GM15510 (cell line): ENCODE measurements around the gene INTS15.

Experiments
- POLR2A ChIP-seq: IDR thresholded peaks from 3 replicates; pipeline ENCODE4 v1.6.1; 2011; ENCODE audit warnings: borderline replicate concordance; ENCODE audit not compliant: insufficient read length; ENCODE audit errors: extremely low read depth

Gene INTS15

GRCh38 chr7:6607651-6608051 lies 17.8 kb downstream of the INTS15 start:
- TF ChIP-seq POLR2A = no peak

GRCh38 chr7:6608081-6608480 lies 18.3 kb downstream of the INTS15 start:
- no peak for TF ChIP-seq POLR2A

GRCh38 chr7:6608794-6609193 lies 19.0 kb downstream of the INTS15 start:
- TF ChIP-seq POLR2A = no peak

GRCh38 chr7:6612819-6613218 lies 23.0 kb downstream of the INTS15 start:
- TF ChIP-seq POLR2A = no peak

DNA sequence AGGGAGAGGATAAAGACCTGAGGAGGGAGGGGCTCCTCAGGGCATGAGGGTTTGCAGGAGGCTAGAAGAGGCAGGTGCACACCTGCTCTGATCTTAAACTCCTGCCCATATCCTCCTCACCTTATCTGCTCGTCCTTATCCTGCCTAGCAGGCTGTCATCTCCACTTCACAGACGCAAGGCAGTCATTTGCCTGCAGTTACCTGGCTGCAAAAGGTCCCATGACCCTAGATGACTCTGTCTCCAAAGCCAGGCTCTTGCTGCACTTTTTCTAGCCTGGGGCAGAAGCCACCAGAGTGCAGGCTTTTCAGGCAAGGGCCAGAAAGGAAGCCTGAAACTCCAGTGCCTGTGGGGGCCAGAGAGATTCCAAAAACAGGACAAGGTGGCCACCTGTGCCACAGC lies 23.9 kb downstream of the INTS15 start:
- TF ChIP-seq POLR2A = no peak

DNA sequence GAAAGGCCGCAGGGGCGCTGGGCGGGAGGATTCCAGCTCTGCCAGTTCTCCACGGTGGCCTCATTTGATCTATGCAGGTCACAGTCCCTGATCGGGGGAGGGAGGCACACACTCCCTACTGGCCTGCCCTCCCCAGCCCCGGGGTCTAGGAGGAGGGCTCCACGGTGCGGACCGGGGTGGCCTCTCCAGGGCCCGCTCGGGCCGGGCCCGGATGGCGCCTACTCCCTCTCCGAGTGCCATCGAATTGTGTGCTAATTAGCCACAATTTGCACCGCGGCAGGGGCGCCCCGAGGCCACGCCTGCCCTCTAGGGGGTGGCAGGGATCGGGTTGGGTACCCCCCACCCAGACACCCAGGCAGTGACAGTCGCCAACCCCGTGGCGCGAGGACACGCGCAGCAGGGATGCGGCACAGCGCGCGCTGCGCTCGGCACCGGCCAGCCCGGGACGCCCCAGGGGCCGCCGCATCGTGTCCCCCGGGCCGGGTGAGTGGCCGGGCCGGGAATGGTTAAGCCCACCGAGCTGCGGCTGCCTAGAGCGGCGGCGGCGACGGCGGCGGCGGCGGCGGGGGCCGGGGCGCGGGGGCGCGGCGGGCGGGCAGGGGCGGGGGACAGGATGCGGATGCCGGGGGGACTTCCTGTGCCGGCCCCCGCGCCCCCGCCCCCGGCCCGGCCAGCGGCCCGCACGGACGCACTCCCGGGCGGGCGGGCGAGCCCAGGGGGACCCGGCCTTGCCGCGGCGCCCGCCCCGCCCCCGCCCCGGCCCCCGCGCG lies 25.3 kb downstream of the INTS15 start, which contains the start of gene ZNF853:
Gene ZNF853 (plus strand): TSS at position 658 of the 770 bp plus-strand sequence. CDS start 565 bp downstream, outside the sequence.
- TF ChIP-seq POLR2A = no peak

DNA sequence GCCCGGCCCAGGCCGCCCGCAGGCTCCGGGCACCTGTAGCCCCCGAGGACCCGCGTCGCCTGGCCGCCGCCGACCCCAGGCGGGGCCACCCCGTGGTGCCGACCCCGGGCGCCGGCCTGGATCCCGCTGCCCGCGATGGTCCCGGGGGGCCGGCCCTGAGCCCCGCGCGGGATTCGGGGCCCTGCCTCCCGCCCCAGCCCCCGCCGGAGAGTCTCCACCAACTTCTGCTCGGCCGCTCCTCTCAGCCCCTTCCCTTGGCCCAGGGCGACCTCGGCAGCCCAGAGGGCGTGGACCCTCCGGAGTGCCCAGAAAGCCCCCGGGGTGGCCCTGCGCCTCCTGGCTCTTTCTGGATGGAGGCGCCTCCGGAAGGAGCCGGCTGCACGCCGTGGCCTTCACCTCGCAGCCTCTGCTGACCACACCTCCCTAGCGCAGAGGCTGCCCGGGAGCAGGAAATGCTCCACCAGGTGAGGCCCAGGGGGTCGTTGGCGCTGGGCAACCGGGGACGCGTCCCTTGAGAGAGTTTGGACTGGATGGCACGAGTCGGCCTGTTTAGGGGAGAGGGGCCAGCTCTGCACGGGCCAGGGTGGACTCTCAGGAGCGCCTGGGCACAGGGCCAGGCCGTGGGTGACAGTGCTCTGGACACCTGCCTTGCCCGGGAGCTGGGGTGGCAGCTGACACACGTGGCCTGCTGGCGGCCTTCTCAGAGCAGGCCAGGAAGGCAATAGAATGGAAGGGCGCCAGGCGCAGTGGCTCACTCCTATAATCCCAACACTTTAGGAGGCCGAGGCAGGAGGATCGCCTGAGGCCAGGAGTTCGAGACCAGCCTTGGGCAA lies 26.1 kb downstream of the INTS15 start:
- no peak for TF ChIP-seq POLR2A

DNA sequence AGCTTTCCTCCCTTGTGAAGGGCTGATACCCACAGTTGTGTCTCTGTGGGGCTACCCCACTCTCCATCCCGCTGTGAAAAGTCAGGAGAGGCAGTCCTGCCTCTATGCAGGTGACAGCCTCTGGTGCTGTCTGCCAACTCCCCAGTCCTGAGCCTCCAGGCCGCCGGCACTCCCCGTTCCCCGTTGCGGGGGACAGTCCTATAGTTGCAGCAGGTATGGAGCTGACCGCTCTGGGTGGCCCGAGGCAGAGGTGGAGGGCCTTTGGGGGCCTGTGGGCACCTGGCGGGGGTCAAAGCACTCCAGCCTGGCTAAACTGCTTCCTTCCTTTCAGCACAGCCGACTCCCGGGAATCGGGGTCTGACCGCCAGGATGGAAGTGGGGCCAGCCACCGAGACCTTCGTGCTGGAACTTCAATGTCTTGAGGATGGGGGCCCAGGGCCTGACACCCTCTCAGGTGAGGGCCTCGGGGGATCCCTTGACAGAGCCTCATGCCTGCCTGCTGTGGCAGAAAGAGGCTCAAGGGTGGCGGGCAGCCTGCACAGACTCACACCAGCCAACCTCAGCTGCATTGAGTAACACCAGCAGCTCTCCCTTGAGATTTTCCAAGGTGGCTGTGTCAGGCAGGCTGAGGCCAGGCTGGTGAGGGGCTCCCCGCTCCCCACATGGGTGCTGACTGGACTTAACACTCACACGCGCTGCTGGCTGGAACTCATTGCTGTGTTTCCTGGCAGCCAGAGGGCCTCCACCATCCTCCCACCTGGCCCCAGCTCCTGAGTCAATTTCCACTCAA lies 27.2 kb downstream of the INTS15 start:
- TF ChIP-seq POLR2A = no peak

DNA sequence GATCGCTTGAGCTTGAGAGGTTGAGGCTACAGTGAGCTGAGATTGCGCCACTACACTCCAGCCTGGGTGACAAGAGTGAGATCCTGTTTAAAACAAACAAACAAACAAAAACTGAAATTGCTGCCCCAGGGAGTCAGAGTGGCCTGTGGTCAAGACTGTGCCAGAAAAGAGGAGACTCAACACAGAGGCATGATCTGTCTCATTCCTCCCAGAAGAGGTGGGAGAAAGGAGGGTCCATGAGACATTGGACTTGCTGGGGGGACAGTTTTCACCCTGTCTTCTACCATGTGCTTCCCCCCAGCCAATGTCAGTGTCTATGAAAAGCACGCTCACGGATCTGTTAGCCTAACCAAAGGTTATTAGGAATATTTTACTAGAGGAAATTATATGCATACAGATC lies 28.8 kb downstream of the INTS15 start:
- TF ChIP-seq POLR2A = no peak

DNA sequence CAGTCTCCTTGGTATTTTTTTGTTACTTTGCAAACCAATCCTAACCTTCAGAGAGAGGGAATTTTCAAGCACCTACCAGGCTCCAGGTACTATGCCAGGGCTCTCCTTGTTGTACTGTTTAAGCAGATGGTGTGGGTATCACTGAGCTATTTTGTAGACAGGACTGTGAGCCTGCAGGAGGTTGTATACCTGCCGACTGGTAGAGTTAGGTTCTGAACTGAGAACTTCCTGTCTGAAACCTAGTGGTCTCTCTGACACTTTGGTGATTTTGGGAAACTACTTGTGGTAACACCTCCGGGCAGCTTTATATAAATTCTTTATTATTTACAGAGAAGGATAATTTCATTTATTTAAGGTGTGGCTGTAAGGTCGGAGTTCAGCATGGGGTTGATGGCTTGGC lies 30.1 kb downstream of the INTS15 start:
- TF ChIP-seq POLR2A = no peak

DNA sequence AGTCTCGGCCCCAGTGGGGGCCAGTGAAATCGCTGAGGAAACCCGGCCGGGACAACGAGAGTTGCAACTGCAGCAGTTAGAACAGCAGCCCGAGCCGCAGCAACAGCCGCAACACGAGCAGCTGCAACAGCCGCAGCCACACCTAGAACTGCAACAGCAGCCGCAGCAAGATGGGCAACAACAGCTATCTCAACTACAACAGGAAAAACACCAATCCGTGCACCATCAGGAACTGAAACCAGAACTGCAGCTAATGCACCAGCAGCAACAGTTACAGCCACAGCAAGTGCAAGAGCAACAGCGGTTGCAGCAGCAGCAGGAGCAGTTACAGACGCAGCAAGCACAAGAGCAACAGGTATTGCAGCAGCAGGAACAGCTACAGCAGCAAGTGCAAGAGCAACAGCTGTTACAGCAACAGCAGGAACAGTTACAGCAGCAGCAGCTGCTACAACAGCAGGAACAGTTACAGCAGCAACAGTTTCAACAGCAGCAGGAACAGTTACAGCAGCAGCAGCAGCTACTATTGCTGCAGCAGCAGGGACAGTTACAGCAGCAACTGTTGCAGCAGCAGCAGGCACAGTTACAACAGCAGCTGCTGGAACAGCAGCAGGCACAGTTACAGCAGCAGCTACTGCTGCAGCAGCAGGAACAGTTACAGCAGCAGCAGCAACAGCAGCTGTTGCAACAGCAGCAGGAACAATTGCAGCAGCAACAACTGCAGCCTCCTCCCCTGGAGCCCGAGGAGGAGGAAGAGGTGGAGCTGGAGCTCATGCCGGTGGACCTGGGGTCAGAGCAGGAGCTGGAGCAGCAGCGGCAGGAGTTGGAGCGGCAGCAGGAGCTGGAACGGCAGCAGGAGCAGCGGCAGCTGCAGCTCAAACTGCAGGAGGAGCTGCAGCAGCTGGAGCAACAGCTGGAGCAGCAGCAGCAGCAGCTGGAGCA lies 31.6 kb downstream of the INTS15 start:
- no peak for TF ChIP-seq POLR2A

- TF ChIP-seq POLR2A = no peak
These were observed 32.4 kb downstream of the INTS15 start for GRCh38 chr7:6622134-6622710.

DNA sequence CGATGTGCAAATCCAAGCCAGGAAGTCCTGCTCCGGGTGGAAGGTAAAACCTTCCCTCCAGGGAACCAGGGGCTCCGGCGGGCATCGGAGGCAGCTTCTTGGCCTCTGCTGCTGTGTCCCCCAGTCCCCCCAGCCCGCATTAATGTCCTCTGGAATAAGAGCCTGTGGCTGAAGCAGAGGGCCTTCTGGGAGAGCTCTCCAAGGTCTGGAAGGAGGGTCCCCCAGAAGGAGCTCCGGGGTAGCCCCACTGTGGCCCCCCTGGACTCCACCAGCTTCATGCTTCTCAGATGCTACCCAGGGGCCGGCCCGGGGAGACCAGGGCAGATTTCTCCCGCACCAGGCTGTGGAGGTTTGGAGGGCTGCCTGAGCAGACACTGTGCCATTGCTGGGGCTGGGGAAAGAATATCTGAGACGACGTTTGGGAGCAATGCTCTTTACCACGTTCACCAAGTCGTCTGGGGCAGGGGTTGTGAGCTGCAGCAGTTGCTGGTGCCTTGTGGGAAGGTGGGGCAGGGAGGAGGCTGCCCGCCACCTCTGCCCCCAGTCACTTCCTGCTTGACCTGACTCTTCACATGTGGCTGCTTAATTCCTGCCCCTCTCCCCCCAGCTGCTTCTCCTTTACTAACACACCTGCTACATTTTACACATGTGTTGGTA lies 33.9 kb downstream of the INTS15 start:
- TF ChIP-seq POLR2A = no peak
